ENCODE measurements around the gene PRDX6.
A peak's percentile ranks its signal among the peaks of the same experiment; 100 is the strongest.
"Not testable (repeated sequence)": the region's sequence is repeated elsewhere in the genome, so short reads cannot be mapped to it uniquely, and the experiment has no call there.

Gene PRDX6

DNA sequence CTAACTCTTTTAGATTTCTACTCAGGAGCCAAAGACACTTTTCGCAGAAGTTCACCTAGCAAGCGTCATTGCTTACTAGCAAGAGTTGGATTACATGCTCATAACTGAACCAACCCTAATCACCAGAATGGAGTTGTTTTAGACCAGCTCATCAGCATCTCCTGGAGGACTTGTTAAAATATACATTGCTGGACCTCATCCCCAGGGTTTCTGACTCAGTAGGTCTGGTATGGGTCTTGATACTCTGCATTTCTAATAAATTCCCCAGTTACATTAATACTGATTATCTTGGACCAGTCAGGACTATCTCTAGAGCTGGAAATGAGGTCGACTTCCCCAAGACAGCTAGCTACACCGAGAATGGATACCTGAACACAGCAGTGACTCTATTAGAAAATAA lies 9.7 kb upstream of the PRDX6 start:
- no peak for DNase-seq (ENCODE audit: low spot score)

DNA sequence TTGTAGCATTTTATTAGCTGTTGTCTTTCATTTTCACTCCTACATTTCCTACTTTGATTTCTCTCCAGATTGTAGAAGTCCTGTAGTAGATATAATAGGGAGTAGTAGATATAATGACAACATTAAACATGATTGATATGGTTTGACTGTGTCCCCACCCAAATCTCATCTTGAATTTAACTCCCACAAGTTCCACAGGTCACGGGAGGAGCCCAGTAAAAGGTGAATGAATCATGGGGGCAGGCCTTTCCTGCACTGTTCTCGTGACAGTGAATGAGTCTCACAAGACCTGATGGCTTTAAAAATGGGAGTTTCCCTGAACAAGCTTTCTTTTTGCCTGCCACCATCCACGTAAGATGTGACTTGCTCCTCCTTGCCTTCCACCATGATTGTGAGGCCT lies 7.5 kb upstream of the PRDX6 start:
- no peak for DNase-seq (ENCODE audit: low spot score)

DNA sequence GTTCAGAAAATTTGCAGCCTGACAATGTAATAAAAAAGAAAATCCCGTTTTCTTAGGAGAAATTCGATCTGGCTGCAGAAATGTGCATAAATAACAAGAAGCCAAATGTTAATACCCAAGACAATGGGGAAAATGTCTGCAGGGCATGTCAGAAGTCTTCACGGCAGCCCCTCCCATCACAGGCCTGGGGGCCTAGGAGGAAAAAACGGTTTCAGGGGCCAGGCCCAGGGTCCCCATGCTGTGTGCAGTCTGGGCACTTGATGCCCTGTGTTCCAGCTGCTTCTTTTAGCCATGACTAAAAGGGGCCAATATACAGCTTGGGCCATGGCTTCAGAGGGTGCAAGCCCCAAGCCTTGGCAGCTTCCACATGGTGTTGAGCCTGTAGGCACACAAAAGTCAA lies 6.5 kb upstream of the PRDX6 start:
- no peak for DNase-seq (ENCODE audit: low spot score)

DNA sequence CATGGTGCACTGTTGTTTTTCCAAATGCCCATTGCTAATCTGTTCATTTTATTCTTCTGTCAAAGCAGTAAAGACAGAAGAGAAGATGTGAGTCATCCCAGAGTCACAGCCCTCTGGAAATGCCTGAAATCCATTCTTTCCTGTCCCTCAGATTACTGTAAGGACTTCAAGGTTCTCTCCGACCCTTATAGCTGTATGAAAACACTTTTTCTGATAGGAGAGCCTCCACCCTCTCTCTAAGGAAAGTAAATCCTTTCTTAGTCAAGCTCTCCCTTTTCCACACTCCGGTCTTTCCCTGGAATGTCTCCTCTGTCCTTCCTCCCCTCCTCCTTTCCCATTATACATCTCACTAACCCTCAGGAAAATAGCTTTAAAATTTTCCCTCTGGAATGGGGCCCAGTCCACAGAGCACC lies 3.5 kb upstream of the PRDX6 start:
- no peak for DNase-seq (ENCODE audit: low spot score)

DNA sequence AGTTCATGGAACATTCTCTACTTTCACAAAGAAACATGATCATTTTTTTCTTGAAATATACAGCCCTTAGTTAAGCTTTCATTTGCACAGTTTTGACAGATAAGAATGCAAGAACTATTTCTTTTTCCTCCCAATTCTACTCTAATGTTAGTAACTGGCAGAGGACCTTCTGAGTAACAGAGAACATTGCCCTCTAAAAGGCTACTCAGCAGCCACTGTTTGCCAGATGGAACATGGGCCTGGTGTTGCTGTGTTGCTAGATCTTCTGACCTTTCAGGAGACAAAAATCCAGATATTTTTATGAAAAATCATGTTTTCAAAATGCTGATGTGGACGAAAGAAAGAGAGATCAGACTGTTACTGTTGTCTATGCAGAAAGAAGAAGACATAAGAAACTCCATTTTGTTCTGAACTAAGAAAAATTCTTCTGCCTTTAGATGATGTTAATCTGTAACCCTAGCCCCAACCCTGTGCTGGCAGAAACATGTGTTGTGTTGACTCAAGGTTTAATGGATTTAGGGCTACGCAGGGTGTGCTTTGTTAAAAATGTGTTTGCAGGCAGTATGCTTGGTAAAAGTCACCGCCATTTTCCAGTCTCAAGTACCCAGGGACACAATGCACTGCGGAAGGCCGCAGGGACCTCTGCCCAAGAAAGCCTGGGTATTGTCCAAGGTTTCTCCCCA lies 2.9 kb upstream of the PRDX6 start:
- no peak for DNase-seq (ENCODE audit: low spot score)

DNA sequence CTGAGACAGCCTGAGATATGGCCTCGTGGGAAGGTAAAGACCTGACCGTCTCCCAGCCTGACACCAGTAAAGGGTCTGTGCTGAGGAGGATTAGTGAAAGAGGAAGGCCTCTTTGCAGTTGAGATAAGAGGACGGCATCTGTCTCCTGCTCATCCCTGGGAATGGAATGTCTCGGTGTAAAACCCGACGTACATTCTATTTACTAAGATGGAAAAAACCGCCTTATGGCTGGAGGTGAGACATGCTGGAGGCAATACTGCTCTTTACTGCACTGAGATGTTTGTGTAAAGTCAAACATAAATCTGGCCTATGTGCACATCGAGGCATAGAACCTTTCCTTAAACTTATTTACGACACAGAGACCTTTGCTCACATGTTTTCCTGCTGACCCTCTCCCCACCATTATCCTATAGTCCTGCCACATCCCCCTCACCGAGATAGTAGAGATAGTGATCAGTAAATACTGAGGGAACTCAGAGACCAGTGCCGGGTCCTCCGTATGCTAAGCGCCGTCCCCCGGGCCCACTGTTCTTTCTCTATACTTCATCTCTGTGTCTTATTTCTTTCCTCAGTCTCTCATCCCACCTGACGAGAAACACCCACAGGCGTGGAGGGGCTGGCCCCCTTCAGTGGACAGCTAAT lies 2.2 kb upstream of the PRDX6 start:
- not testable (repeated sequence) for DNase-seq (ENCODE audit: low spot score)

DNA sequence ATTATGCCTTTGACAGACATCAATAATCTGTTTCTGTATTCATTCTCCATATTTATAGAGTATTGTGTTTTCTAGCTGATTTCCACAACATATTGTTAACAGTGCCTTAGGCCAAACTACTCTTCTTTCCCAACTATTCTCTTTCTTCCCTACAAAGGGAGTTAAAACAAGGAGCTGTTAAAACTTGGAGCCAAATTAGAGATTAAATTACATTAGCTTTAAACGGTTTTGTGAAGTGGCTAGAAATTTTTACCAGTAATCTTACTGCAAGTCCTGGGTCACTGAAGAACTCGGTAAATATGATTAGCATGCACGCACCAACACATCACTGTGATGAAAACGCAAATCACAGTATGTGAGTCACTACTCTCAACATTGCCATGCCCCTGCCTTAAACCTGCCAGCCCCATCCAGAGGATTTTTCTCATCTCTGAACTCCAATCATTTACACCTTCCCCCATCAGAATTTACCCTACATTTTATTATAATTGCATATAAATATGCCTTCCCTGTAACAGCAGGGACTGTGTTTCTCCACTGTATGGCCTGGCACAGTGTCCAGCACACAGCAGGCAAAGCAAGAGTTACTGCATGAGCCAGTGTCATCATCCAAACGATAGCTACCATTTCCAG lies 1.5 kb upstream of the PRDX6 start:
- no peak for DNase-seq (ENCODE audit: low spot score)

DNA sequence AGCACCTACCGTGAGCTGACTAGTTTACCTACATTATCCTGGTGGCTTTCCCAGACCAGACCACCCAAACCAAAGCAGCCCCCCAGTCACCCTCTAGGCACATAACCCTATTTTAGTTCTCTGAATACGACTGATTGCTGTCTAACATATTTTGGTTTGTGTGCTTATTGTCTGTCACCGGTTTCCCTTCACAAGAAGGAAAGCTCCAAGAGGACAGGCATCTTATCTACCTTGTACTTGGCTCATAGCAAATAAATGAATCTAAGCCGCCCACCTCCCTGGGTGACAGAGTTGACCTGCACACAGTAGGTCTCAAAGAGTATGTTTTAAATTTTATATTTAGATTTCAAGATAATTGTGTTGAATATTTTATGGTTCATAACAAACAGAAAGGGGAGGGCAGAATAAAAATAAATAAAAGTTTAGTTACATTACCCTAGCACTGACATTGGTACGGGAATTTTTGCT lies 904 bp upstream of the PRDX6 start:
- DNase-seq (ENCODE audit: low spot score) = no peak

DNA sequence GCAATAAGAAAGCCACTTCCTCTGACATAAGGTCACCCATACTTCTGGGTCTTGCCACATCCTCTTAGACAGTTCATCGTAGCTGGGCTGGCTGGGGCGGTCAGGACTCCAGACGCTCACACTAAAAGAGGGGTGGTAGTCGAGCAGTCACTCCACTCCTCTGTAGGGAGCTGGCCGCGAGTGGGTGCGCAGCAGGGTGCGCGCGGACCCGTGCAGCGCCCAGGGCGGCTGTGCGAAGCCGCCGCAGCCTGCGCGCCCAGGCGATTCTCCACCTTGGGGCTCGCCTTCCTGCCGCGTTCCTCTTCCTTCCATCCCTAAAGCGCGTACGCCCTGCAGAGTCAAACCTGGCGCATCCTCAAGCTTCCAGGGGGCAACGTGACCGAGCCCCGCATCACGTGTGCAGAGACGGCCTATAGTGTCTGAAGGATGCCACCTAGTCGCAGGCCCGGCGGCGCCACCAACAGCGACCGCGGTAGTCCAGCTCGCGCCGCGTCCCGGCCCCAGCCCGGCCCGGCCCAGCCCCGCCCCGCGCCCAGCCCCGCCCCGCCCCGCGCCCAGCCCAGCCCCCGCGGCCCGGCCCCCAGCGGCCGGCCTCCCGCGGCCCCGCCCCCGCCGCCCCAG lies 360 bp upstream of the PRDX6 start:
- peak; percentile 95 for DNase-seq (ENCODE audit: low spot score)

DNA sequence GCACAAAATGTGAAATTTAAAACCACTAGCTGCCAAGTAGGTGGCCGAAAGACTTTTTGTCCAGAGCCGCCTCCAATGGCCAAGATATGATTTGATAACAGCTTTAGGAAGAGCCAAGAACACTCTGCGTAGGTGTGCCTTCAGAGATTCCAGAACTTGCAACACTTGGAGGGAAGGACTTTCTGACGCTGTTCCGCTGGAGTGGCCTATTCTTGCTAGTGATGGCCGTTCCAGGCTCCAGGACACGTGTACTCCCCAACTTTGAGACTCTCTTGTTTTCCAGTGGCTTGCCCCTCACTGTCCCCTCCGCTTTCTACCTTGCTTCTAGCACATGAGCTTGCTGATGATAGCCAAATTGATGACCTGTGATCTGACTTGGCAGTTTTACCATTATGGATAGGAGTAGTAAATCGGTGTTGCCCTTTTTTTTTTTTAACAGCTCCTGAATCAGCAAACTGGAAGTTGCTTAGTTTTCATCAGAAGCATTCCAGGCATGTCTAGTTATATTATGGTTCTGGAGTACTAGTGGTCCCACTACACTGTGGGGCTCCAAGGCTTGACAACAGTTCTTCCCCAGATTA lies 1.0 kb downstream of the PRDX6 start:
- peak; percentile 36 for DNase-seq (ENCODE audit: low spot score)

DNA sequence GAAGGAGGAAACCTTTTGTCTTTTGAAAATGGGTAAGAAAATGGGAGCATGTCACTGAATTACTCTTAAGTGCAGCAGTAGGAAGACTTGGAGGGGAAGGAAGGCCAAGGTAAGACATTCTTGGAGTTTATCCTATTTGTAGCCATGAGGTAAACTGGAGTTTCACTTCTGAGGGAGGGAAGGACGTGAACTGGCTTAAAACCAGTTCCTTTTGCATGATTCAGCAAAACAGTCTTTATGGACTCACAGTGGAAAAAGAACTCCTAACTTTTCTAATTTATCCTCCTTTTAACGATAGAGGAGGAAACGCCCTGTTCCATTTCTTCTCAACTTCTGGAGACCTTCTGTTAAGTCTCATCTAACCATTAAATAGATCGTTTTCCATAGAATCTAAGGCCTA lies 2.5 kb downstream of the PRDX6 start:
- no peak for DNase-seq (ENCODE audit: low spot score)

DNA sequence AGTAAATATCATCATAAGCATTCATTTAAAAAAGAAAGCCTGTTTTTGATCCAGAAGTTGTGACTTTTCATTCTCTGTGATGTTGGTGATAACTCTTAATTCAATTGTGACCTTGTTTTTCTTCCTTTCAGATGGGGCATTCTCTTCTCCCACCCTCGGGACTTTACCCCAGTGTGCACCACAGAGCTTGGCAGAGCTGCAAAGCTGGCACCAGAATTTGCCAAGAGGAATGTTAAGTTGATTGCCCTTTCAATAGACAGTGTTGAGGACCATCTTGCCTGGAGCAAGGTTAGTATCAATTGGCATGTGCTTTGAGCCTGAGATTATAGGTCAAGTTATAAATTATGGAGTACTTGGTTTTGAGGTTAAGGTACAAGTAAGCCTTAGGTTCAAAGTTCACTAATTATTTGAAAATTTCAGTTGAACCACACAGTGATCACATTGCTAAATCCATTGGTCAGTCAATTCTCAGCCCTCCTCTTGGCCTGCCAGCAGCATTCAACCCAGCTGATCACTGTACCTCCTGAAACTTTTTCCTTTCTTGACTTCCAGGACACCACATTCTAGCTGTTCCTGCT lies 4.1 kb downstream of the PRDX6 start:
- DNase-seq (ENCODE audit: low spot score) = no peak

DNA sequence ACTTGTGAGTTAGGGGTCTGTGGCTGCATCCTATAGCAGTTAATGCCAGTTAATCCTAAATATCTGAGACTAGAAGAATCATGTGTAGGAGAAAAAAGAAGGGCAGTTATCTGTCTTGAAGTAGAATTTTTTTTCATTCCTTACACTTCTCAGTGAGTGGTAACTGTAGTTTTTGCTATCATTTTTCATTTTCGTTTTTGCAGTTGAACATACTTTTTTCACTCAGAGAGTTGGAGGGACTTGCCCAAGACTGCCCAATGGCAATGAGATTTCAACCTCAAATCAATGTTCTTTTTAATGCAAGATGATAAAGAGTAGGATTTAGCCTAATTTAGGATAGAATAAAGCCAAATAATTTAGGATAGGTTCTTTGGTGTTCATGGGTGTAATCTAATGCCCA lies 5.5 kb downstream of the PRDX6 start:
- no peak for DNase-seq (ENCODE audit: low spot score)

DNA sequence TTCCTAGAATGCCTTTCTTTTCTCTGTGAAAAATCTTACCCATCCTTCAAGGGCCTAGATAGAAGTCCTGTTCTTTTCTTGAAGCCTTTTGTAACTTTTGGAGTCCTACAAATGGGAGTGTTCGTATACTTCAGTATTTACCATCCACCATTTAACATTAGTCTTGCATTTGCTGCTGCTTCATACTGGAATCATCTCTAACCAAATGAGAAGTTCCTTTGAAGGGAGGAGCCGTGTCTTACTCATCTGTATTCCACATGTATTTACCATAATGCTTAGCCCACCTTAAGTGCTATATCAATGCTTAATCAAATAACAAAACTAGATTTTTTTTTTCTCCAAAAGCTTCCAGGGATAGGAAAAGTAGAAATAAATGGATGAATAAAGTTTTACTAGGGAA lies 7.1 kb downstream of the PRDX6 start:
- DNase-seq (ENCODE audit: low spot score) = no peak

DNA sequence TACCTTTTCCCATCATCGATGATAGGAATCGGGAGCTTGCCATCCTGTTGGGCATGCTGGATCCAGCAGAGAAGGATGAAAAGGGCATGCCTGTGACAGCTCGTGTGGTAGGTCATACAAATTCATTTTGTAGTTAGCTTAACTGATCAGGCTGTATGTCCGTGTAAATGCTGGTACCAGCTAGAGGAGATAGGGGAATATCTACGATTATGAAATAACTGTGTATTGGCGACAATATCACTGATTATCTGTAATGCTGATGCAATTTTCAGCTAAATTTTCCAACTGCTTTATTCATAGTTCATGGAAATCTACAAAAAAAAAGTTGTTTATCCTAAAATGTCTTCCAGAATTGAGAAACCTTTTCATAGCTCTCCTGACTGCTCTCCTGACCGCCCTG lies 8.3 kb downstream of the PRDX6 start:
- DNase-seq (ENCODE audit: low spot score) = no peak

DNA sequence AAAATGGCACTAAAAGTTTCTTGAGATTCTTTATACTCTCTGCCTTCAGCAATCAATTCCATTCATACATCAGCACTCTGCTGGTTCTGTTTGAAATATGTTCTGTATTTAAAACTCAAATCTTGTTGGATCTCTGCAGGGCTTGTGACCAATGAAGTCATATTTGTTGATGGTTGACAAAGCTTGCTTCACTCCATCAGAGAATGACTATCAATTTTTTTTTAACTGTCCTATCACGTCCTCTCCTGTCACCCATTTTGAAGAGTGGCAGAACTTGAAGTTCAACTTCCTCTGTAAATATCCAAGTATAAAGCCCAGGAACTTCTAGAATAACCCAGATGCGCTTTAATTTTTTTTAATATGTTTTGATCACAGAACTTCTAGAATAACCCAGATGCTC lies 10.9 kb downstream of the PRDX6 start:
- no peak for DNase-seq (ENCODE audit: low spot score)

DNA sequence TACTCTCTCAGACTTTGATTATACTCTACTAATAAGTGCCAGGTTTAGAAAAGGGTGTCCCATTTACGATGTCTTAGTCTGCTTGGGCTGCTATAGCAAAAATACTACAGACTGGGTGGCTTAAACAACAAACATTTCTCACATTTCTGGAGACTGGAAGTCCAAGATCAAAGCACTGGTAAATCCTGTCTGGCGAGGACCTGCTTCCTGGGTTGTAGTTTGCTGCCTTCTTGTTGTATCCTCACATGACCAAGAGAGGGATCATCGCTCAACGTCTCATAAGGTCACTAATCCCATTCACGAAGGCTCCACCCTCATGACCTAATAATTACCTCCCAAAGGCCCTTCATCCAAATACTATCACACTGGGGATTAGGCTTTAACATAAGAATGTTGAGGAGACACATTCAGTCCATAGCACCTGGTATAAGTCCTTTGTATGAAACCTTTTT lies 12.0 kb downstream of the PRDX6 start:
- DNase-seq (ENCODE audit: low spot score) = peak; percentile 30

DNA sequence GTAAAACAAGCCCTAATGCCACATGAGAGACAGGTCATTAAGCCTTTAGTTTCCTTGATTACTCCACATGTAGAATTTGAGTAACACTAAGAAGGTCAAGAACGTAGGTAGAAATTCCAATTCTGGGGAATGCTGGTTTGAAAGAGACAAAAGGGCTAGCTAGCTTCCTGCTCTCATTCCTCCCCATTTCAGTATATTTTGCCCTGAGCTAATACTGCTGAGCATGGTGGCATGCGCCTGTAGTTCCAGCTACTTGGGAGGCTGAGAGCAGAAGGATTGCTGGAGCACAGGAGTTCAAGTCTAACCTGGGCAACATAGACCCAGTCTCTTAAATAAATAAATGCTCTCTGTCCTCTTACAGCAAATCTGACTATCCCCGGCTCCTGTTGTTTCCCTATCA lies 12.8 kb downstream of the PRDX6 start:
- DNase-seq (ENCODE audit: low spot score) = no peak

DNA sequence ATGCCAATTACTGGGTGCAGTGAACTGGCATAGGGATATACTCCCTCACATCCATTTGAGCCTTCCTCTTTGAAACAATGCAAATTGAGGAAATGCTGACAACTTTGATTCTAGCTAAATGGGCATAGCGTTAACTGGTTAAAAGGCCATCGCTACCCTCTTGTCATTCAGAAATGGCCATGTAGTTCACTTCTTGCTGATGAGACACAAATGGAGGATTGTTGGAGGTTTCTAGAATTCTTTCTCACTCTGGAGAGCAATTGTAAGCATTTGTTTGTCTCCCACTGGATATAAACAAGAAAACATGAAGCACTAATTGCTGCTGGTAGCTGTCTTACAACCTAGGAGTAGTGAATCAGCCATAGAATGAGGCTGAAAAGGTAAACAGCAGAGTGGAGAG lies 14.4 kb downstream of the PRDX6 start:
- DNase-seq (ENCODE audit: low spot score) = no peak

DNA sequence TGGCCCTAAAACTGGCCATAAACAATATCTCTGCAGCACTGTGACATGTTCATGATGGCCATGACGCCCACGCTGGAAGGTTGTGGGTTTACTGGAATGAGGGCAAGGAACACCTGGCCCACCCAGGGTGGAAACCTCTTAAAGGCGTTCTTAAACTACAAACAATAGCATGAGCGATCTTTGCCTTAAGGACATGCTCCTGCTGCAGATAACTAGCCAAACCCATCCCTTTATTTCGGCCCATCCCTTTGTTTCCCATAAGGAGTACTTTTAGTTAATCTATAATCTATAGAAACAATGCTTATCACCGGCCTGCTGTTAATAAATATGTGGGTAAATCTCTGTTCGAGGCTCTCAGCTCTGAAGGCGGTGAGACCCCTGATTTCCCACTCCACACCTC lies 16.0 kb downstream of the PRDX6 start:
- DNase-seq (ENCODE audit: low spot score) = not testable (repeated sequence)

DNA sequence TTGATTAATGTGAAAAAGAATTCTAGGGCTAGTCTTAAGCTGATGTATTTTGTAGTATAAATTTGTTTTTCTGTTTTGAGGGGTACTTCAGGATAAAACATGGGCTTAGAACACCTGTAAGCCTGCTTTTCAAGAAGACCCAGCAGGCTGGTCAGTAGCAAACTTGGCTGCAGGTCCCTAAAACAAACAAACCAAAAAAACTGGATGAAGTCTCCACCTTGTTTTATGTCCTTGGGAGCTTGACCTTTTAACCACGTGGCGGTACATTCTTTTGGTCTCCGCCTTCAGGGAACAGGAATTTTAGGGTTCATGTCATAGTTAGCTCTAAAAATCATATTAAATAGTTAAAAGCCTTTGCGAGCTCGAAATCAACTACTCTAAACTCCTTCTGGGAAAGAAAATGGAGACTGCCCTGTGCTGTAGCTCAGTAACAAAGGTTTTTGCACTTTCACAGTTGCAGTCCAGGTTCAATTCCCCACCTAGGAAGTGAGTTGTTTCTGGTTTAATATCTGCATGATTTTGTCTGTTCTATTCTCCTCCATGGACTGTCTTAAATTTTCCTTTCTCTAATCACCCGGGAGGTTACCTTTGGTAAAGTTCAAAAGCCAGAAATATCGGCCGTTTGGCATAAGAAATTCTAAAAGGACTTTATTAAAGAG lies 18.6 kb downstream of the PRDX6 start:
- no peak for DNase-seq (ENCODE audit: low spot score)

All from NAMALWA (cell line).